GM12878 (cell line): ENCODE data around the gene ISG20L2. TPM values are rescaled to one million over a fixed set of nuclear protein-coding genes. Genes with fewer than 3 reads are reported as not detected.

Source experiments
- ATAC-seq: fragments of 200-7000 bp; cut with Tn5 transposase; 3 replicates; pipeline ENCODE4 v1.9.1; 2020; ENCODE audit warnings: mild to moderate bottlenecking, moderate library complexity
- BruUV-seq: library from RNA; stranded (reverse); fragments of 400-500 nt; replicated peaks from 2 replicates; lab custom pipeline; 2021; lab: Mats Ljungman, UMichigan
- CTCF ChIA-PET: fragments of 300-600 bp; sonication (Branson Sonifier 250); formaldehyde crosslinking; extraction: SDS; loops from one replicate; lab custom pipeline; 2021; ENCODE audit warnings: inconsistent platforms; lab: Yijun Ruan, JAX
- POLR2A ChIA-PET: fragments of 350-600 bp; formaldehyde crosslinking; extraction: SDS; loops from one replicate; lab custom pipeline; 2021; ENCODE audit warnings: inconsistent platforms; lab: Charles Lee
- RAD21 ChIA-PET: fragments of 300-600 bp; sonication (Branson Sonifier 250); formaldehyde crosslinking; loops from one replicate; lab custom pipeline; 2023; ENCODE audit warnings: antibody characterized with exemption; ENCODE audit not compliant: unreplicated experiment; lab: Charles Lee
- SMC1A ChIA-PET: fragments of 300-600 bp; sonication (Branson Sonifier 250); formaldehyde crosslinking; loops from one replicate; lab custom pipeline; 2023; ENCODE audit not compliant: unreplicated experiment, uncharacterized antibody; lab: Charles Lee
- DNase-seq: peaks from one replicate; pipeline ENCODE4 v3.0.0-alpha.2; 2011; ENCODE audit warnings: low read depth, low spot score
- FAIRE-seq: peaks from 3 replicates; lab custom pipeline; 2011; peaks lifted over from hg19 to GRCh38; lab: Jason Lieb, UNC
- H2AFZ ChIP-seq: 2 replicates; pipeline ENCODE4 v1.6.0; 2011; ENCODE audit warnings: low read depth, low read length, control low read depth; ENCODE audit not compliant: control insufficient read depth
- H3K27ac ChIP-seq: 2 replicates; pipeline ENCODE4 v1.5.1; 2011; ENCODE audit warnings: control low read depth; ENCODE audit not compliant: control insufficient read depth, insufficient read depth
- H3K27me3 ChIP-seq, 2 experiments: replicated peaks in 1 of 2; 2 replicates each; pipeline versions ENCODE4 v1.6.0 to v1.6.1; 2011; ENCODE audit warnings: low read length in 1 of 2; ENCODE audit not compliant: control insufficient read depth in 2 of 2, insufficient read depth in 2 of 2
- H3K36me3 ChIP-seq, 2 experiments: 2 replicates each; pipeline ENCODE4 v1.5.1; 2011; ENCODE audit warnings: low read length in 1 of 2; ENCODE audit not compliant: control insufficient read depth in 2 of 2, insufficient read depth in 2 of 2
- H3K4me1 ChIP-seq: 2 replicates; pipeline ENCODE4 v1.6.1; 2011; ENCODE audit warnings: mild to moderate bottlenecking, low read length, moderate library complexity, mixed read lengths; ENCODE audit not compliant: control insufficient read depth, insufficient read depth
- H3K4me2 ChIP-seq: 2 replicates; pipeline ENCODE4 v1.6.0; 2011; ENCODE audit warnings: control low read depth; ENCODE audit not compliant: control insufficient read depth, insufficient read depth
- H3K4me3 ChIP-seq: fragments of 200-600 bp; sonication (generic); 2 replicates; pipeline ENCODE4 v1.5.1; 2016
- H3K79me2 ChIP-seq: 2 replicates; pipeline ENCODE4 v1.6.0; 2011; ENCODE audit warnings: low read length; ENCODE audit not compliant: control insufficient read depth, insufficient read depth
- H3K9ac ChIP-seq: 2 replicates; pipeline ENCODE4 v1.8.0; 2011; ENCODE audit warnings: low read length, control low read depth, mixed read lengths; ENCODE audit not compliant: control insufficient read depth, insufficient read depth
- H3K9me3 ChIP-seq: replicated peaks from 3 replicates; pipeline ENCODE4 v1.5.1; 2011; ENCODE audit warnings: mild to moderate bottlenecking, low read length; ENCODE audit not compliant: control insufficient read depth, insufficient read depth
- H4K20me1 ChIP-seq: 2 replicates; pipeline ENCODE4 v1.6.0; 2011; ENCODE audit not compliant: control insufficient read depth, insufficient read depth
- BCL11A ChIP-seq: IDR thresholded peaks from 2 replicates; pipeline ENCODE4 v1.6.1; 2011; ENCODE audit warnings: low read depth, low read length
- BRCA1 ChIP-seq: IDR thresholded peaks from 2 replicates; pipeline ENCODE4 v1.6.1; 2011; ENCODE audit warnings: low read depth, low read length, improper control_type of control experiment
- CHD2 ChIP-seq: IDR thresholded peaks from 2 replicates; pipeline ENCODE4 v1.6.1; 2011; ENCODE audit warnings: low read depth, low read length, improper control_type of control experiment, borderline replicate concordance
- CREM ChIP-seq: IDR thresholded peaks from 2 replicates; pipeline ENCODE4 v1.6.1; 2014; ENCODE audit warnings: antibody characterized with exemption, low read depth
- TCF7 ChIP-seq: IDR thresholded peaks from 2 replicates; pipeline ENCODE4 v1.6.1; 2014; ENCODE audit warnings: antibody characterized with exemption, borderline replicate concordance
- WGBS: methylation state at CpG from one replicate; pipeline ENCODE4 v1.1.6; 2016; ENCODE audit warnings: low lambda C conversion rate; ENCODE audit not compliant: insufficient replicate concordance, insufficient coverage; ENCODE audit errors: missing lambda C conversion rate; 5-methylcytosine and 5-hydroxymethylcytosine counted together
- in situ Hi-C: fragments of 300-500 bp; cut with MboI; formaldehyde crosslinking; loops from 9 replicates; pipeline ENCODE4 v1.14.3; 2018; ENCODE audit warnings: mixed read lengths
- intact Hi-C: fragments of 100-400 bp; cut with micrococcal nuclease; formaldehyde crosslinking; loops from one replicate; pipeline ENCODE4 v1.14.2; 2022; ENCODE audit not compliant: unreplicated experiment
- polyA plus RNA-seq, 11 experiments: library from polyadenylated mRNA; depleted of rRNA in 4 of 11; unstranded in 6 of 11; stranded (reverse) in 5 of 11; fragments of >200 nt; fragmentation: Nextera tagmentation in 4 of 11; fragmentation: Illumina TruSeq in 1 of 11; extraction: Ambion mirVana in 4 of 11; extraction: Trizol in 1 of 11; gene quantifications; 1 replicate in 1 of 11; 2 replicates in 10 of 11; pipeline versions ENCODE4 v1.2.1 to v1.2.3, GENCODE V29; 2011 to 2016; ENCODE audit warnings: inconsistent platforms in 2 of 11, missing spikeins in 2 of 11, low read depth in 1 of 11
- total RNA-seq, 4 experiments: library from RNA; depleted of rRNA in 3 of 4; stranded (reverse); fragments of >200 nt in 3 of 4; fragmentation: Illumina TruSeq in 1 of 4; extraction: Trizol in 1 of 4; gene quantifications; 2 replicates each; pipeline versions ENCODE4 v1.2.1 to v1.2.3, GENCODE V29; 2013 to 2021
- TF ChIP-seq, protein P1 (sequence below): fragments of 450-650 bp; IDR thresholded peaks from 2 replicates; pipeline ENCODE4 v1.6.1; 2017; ENCODE audit warnings: mild to moderate bottlenecking, moderate library complexity
- TF ChIP-seq, protein P2 (sequence below): IDR thresholded peaks from 2 replicates; pipeline ENCODE4 v1.6.1; 2012; ENCODE audit warnings: low read depth, low read length, improper control_type of control experiment
- TF ChIP-seq, protein P3 (sequence below): IDR thresholded peaks from 2 replicates; pipeline ENCODE4 v1.6.1; 2012; ENCODE audit warnings: mild to moderate bottlenecking, low read depth, low read length
- TF ChIP-seq, protein P4 (sequence below): fragments of 150-350 bp; IDR thresholded peaks from 2 replicates; pipeline ENCODE4 v1.6.1; 2014; ENCODE audit warnings: mild to moderate bottlenecking, low read depth, low read length
- TF ChIP-seq, protein P5 (sequence below): fragments of 450-650 bp; IDR thresholded peaks from 2 replicates; pipeline ENCODE4 v1.6.1; 2014; ENCODE audit warnings: mild to moderate bottlenecking

The ISG20L2 gene
- total and polyA plus RNA-seq, 10 of the 15 experiments (the other 5 are each of a cell fraction or from before 2014, with no cell fraction given) = 16.4 to 111 (median 48.0) TPM

DNA sequence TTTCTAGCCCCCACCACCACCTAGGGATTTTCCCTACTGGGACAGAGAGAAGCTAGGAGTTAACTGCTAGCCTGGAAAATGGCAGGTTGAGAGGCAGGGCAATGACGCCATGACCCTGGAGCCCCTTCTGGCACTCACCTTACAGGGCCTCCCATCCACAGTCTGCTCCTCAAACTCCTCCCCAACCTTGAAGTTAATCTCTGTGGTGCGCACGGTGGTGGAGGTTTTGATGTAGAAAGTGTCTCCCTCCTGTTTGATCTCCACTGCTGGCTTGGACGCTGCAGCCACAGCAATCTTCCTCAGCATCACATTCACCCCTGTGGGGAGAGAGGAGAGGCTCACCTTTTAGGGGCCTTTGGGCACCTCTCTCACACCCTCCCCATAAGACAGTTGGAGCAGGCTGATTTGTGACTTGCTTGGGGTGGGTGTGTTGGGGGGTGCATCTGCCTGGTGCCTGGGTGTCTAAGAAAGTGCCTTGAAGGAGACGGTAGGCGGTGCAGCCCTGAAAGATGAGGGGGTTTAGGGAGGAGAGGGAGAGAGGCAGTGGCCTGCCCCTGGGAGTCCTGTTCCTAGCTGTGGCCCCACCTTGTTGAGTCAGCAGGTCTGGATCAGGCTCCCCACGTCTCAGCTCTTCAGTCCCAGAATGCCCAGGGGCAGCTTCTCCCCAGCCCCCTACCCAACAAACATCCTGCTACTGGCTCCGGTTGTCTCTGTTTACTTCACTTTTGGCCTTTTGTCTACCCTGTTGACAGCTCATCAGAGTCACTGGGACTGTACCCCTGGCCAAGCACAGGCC lies 27.6 kb downstream of the ISG20L2 start:
- no peaks in the 10 kb centered on the region for H3K36me3 ChIP-seq
- in situ Hi-C loops = no loop called here
- TF ChIP-seq, protein P1, sequence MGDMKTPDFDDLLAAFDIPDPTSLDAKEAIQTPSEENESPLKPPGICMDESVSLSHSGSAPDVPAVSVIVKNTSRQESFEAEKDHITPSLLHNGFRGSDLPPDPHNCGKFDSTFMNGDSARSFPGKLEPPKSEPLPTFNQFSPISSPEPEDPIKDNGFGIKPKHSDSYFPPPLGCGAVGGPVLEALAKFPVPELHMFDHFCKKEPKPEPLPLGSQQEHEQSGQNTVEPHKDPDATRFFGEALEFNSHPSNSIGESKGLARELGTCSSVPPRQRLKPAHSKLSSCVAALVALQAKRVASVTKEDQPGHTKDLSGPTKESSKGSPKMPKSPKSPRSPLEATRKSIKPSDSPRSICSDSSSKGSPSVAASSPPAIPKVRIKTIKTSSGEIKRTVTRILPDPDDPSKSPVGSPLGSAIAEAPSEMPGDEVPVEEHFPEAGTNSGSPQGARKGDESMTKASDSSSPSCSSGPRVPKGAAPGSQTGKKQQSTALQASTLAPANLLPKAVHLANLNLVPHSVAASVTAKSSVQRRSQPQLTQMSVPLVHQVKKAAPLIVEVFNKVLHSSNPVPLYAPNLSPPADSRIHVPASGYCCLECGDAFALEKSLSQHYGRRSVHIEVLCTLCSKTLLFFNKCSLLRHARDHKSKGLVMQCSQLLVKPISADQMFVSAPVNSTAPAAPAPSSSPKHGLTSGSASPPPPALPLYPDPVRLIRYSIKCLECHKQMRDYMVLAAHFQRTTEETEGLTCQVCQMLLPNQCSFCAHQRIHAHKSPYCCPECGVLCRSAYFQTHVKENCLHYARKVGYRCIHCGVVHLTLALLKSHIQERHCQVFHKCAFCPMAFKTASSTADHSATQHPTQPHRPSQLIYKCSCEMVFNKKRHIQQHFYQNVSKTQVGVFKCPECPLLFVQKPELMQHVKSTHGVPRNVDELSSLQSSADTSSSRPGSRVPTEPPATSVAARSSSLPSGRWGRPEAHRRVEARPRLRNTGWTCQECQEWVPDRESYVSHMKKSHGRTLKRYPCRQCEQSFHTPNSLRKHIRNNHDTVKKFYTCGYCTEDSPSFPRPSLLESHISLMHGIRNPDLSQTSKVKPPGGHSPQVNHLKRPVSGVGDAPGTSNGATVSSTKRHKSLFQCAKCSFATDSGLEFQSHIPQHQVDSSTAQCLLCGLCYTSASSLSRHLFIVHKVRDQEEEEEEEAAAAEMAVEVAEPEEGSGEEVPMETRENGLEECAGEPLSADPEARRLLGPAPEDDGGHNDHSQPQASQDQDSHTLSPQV = no peak
- TF ChIP-seq TCF7 = no peak
- TF ChIP-seq, protein P2, sequence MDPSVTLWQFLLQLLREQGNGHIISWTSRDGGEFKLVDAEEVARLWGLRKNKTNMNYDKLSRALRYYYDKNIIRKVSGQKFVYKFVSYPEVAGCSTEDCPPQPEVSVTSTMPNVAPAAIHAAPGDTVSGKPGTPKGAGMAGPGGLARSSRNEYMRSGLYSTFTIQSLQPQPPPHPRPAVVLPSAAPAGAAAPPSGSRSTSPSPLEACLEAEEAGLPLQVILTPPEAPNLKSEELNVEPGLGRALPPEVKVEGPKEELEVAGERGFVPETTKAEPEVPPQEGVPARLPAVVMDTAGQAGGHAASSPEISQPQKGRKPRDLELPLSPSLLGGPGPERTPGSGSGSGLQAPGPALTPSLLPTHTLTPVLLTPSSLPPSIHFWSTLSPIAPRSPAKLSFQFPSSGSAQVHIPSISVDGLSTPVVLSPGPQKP = no peak
- TF ChIP-seq, protein P3, sequence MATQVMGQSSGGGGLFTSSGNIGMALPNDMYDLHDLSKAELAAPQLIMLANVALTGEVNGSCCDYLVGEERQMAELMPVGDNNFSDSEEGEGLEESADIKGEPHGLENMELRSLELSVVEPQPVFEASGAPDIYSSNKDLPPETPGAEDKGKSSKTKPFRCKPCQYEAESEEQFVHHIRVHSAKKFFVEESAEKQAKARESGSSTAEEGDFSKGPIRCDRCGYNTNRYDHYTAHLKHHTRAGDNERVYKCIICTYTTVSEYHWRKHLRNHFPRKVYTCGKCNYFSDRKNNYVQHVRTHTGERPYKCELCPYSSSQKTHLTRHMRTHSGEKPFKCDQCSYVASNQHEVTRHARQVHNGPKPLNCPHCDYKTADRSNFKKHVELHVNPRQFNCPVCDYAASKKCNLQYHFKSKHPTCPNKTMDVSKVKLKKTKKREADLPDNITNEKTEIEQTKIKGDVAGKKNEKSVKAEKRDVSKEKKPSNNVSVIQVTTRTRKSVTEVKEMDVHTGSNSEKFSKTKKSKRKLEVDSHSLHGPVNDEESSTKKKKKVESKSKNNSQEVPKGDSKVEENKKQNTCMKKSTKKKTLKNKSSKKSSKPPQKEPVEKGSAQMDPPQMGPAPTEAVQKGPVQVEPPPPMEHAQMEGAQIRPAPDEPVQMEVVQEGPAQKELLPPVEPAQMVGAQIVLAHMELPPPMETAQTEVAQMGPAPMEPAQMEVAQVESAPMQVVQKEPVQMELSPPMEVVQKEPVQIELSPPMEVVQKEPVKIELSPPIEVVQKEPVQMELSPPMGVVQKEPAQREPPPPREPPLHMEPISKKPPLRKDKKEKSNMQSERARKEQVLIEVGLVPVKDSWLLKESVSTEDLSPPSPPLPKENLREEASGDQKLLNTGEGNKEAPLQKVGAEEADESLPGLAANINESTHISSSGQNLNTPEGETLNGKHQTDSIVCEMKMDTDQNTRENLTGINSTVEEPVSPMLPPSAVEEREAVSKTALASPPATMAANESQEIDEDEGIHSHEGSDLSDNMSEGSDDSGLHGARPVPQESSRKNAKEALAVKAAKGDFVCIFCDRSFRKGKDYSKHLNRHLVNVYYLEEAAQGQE = no peak
- no peak for TF ChIP-seq BRCA1
- no peak for TF ChIP-seq BCL11A
- TF ChIP-seq CHD2 = no peak
- TF ChIP-seq, protein P4, sequence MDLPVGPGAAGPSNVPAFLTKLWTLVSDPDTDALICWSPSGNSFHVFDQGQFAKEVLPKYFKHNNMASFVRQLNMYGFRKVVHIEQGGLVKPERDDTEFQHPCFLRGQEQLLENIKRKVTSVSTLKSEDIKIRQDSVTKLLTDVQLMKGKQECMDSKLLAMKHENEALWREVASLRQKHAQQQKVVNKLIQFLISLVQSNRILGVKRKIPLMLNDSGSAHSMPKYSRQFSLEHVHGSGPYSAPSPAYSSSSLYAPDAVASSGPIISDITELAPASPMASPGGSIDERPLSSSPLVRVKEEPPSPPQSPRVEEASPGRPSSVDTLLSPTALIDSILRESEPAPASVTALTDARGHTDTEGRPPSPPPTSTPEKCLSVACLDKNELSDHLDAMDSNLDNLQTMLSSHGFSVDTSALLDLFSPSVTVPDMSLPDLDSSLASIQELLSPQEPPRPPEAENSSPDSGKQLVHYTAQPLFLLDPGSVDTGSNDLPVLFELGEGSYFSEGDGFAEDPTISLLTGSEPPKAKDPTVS = no peak
- TF ChIP-seq, protein P5, sequence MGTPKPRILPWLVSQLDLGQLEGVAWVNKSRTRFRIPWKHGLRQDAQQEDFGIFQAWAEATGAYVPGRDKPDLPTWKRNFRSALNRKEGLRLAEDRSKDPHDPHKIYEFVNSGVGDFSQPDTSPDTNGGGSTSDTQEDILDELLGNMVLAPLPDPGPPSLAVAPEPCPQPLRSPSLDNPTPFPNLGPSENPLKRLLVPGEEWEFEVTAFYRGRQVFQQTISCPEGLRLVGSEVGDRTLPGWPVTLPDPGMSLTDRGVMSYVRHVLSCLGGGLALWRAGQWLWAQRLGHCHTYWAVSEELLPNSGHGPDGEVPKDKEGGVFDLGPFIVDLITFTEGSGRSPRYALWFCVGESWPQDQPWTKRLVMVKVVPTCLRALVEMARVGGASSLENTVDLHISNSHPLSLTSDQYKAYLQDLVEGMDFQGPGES = no peak
- TF ChIP-seq CREM = no peak

More for the DNA sequence above, 27.6 kb downstream of the ISG20L2 start:
- Histone ChIP-seq H2AFZ (no peak overlapping the region), H3K4me1 (peaks cover 4% of the 10 kb centered on the region), H3K4me2 (no peak overlapping the region), H3K27me3 (peaks cover 8 to 15% of the 10 kb centered on the region in 2 experiments), H3K79me2 (no peaks in the 10 kb centered on the region), H3K9ac (no peak overlapping the region), H3K4me3 (no peak overlapping the region), H4K20me1 (no peaks in the 10 kb centered on the region; the same call in 1 of the 2 replicates), H3K9me3 (no peaks in the 10 kb centered on the region), H3K27ac (no peak overlapping the region)
- WGBS = 70% methylated on average over 8 of the region's 8 CpGs
- POLR2A ChIA-PET = interaction anchor here (0.7 kb wide), 2 partner anchors 10 to 28 kb away, joined by 3 to 5 read pairs; no protein-coding TSS in a partner anchor
- SMC1A ChIA-PET = interaction anchor here (2.2 kb wide), 1 partner anchor 11 kb away, joined by 8 read pairs; no protein-coding TSS in a partner anchor
- CTCF ChIA-PET = interaction anchor here (0.7 to 9.5 kb wide), 4 partner anchors 13 to 73 kb away, joined by 3 to 157 read pairs (median 8); no protein-coding TSS in a partner anchor
- FAIRE-seq (no peak), ATAC-seq (no peak), DNase-seq (no peak)
- intact Hi-C loops = no loop called here
- RAD21 ChIA-PET = interaction anchor here (0.7 to 1.5 kb wide), 2 partner anchors 12 to 71 kb away, joined by 3 to 8 read pairs; no protein-coding TSS in a partner anchor
- BruUV-seq = no TSS peak
